Adrenal gland (tissue), 5 donors: ENCODE data around the gene GRIA3.

Source experiments
- POLR2A ChIP-seq, 2 donors: fragments of 450-650 bp; IDR thresholded peaks; one replicate each; pipeline ENCODE4 v1.6.1; 2017; ENCODE audit warnings: antibody characterized with exemption in 2 of 2, mild to moderate bottlenecking in 2 of 2, moderate library complexity in 1 of 2
- TF ChIP-seq, protein P1 (sequence below), 6 experiments: fragments of 450-650 bp in 4 of 6; fragments of 200-600 bp in 2 of 6; sonication (generic) in 1 of 6; IDR thresholded peaks; 1 replicate in 5 of 6; 2 replicates in 1 of 6; pipeline versions ENCODE4 v1.5.1 to v1.8.0; 2016 to 2021; ENCODE audit warnings: antibody characterized with exemption in 6 of 6, mild to moderate bottlenecking in 2 of 6, moderate library complexity in 1 of 6
- donor health status: DM: no; HTN: no; CAD: no.

- TF ChIP-seq, protein P1, sequence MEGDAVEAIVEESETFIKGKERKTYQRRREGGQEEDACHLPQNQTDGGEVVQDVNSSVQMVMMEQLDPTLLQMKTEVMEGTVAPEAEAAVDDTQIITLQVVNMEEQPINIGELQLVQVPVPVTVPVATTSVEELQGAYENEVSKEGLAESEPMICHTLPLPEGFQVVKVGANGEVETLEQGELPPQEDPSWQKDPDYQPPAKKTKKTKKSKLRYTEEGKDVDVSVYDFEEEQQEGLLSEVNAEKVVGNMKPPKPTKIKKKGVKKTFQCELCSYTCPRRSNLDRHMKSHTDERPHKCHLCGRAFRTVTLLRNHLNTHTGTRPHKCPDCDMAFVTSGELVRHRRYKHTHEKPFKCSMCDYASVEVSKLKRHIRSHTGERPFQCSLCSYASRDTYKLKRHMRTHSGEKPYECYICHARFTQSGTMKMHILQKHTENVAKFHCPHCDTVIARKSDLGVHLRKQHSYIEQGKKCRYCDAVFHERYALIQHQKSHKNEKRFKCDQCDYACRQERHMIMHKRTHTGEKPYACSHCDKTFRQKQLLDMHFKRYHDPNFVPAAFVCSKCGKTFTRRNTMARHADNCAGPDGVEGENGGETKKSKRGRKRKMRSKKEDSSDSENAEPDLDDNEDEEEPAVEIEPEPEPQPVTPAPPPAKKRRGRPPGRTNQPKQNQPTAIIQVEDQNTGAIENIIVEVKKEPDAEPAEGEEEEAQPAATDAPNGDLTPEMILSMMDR (IDR thresholded peaks at IDR 0.05), result no peak
- no peak for TF ChIP-seq POLR2A (IDR thresholded peaks at IDR 0.05)
Observed at GRCh38 chrX:123392921-123393320, 208.8 kb downstream of the GRIA3 start.
